Astrocyte (in vitro differentiated cells and primary cell): ENCODE results near the gene C12orf42. TPM values are rescaled to one million over a fixed set of nuclear protein-coding genes. Genes with fewer than 3 reads are reported as not detected.

ENCODE experiments used
- DNase-seq: peaks from one replicate; pipeline ENCODE4 v3.0.0-alpha.2; 2010; ENCODE audit warnings: low read depth
- FAIRE-seq: peaks from 2 replicates; lab custom pipeline; 2011; peaks lifted over from hg19 to GRCh38; lab: Jason Lieb, UNC
- H2AFZ ChIP-seq: 2 replicates; pipeline ENCODE4 v1.6.0; 2012; ENCODE audit warnings: low read depth, low read length, inconsistent platforms
- H3K27ac ChIP-seq: 2 replicates; pipeline ENCODE4 v1.5.1; 2011; ENCODE audit warnings: low read depth, low read length, inconsistent platforms
- H3K27me3 ChIP-seq: 2 replicates; pipeline ENCODE4 v1.6.0; 2011; ENCODE audit warnings: low read length, inconsistent platforms; ENCODE audit not compliant: insufficient read depth
- H3K36me3 ChIP-seq: 2 replicates; pipeline ENCODE4 v1.5.1; 2011; ENCODE audit warnings: low read length, inconsistent platforms; ENCODE audit not compliant: insufficient read depth
- H3K4me1 ChIP-seq: 2 replicates; pipeline ENCODE4 v1.5.1; 2011; ENCODE audit warnings: low read length, inconsistent platforms; ENCODE audit not compliant: insufficient read depth
- H3K4me2 ChIP-seq: 2 replicates; pipeline ENCODE4 v1.6.0; 2012; ENCODE audit warnings: low read length, inconsistent platforms
- H3K4me3 ChIP-seq: 2 replicates; pipeline ENCODE4 v1.5.1; 2011; ENCODE audit warnings: low read depth, mild to moderate bottlenecking, low read length, inconsistent platforms; ENCODE audit not compliant: insufficient read depth
- H3K79me2 ChIP-seq: 2 replicates; pipeline ENCODE4 v1.6.0; 2012; ENCODE audit warnings: mild to moderate bottlenecking, low read length, inconsistent platforms; ENCODE audit not compliant: insufficient read depth
- H3K9ac ChIP-seq: 2 replicates; pipeline ENCODE4 v1.6.0; 2012; ENCODE audit warnings: mild to moderate bottlenecking, low read length, inconsistent platforms
- H3K9me3 ChIP-seq: 2 replicates; pipeline ENCODE4 v1.5.1; 2012; ENCODE audit warnings: low read depth, mild to moderate bottlenecking, low read length, inconsistent platforms; ENCODE audit not compliant: insufficient read depth
- H4K20me1 ChIP-seq: 2 replicates; pipeline ENCODE4 v1.6.0; 2012; ENCODE audit warnings: low read length, inconsistent platforms; ENCODE audit not compliant: insufficient read depth
- H3K27ac Mint-ChIP-seq: one replicate; pipeline ENCODE4 v1.8.0; 2021; ENCODE audit warnings: mild to moderate bottlenecking, mixed read lengths; ENCODE audit not compliant: unreplicated experiment
- H3K27me3 Mint-ChIP-seq: one replicate; pipeline ENCODE4 v1.8.0; 2021; ENCODE audit warnings: low read depth, mixed read lengths; ENCODE audit not compliant: unreplicated experiment
- H3K36me3 Mint-ChIP-seq: one replicate; pipeline ENCODE4 v1.8.0; 2021; ENCODE audit warnings: low read depth, mixed read lengths; ENCODE audit not compliant: unreplicated experiment
- H3K4me1 Mint-ChIP-seq: one replicate; pipeline ENCODE4 v1.8.0; 2021; ENCODE audit warnings: low read depth, mixed read lengths; ENCODE audit not compliant: unreplicated experiment
- H3K4me3 Mint-ChIP-seq: one replicate; pipeline ENCODE4 v1.8.0; 2021; ENCODE audit warnings: mild to moderate bottlenecking, moderate library complexity, mixed read lengths; ENCODE audit not compliant: unreplicated experiment
- H3K9me3 Mint-ChIP-seq: one replicate; pipeline ENCODE4 v1.8.0; 2021; ENCODE audit warnings: mild to moderate bottlenecking, mixed read lengths; ENCODE audit not compliant: unreplicated experiment
- CTCF ChIP-seq: IDR thresholded peaks from 2 replicates; pipeline ENCODE4 v1.5.1; 2011; ENCODE audit warnings: low read depth, mild to moderate bottlenecking, inconsistent platforms, low read length, moderate library complexity; ENCODE audit not compliant: insufficient read depth
- EZH2 ChIP-seq: IDR thresholded peaks from 2 replicates; pipeline ENCODE4 v1.6.1; 2012; ENCODE audit warnings: mild to moderate bottlenecking, low read length, inconsistent platforms; ENCODE audit not compliant: insufficient read depth
- total RNA-seq: library from RNA; stranded (reverse); gene quantifications from 2 replicates; pipeline ENCODE4 v1.2.1, GENCODE V29; 2021

Gene C12orf42
- total RNA-seq, 1 donor from 2014 or later: not detected

- Histone ChIP-seq H3K27me3 (no peaks in the 10 kb centered on the region), H3K9ac (no peak overlapping the region), H2AFZ (no peak overlapping the region), H3K4me3 (no peak overlapping the region), H3K4me2 (no peak overlapping the region), H3K9me3 (no peaks in the 10 kb centered on the region), H3K27ac (no peak overlapping the region), H3K4me1 (no peaks in the 10 kb centered on the region), H3K36me3 (no peaks in the 10 kb centered on the region), H3K79me2 (no peaks in the 10 kb centered on the region), H4K20me1 (no peaks in the 10 kb centered on the region)
- FAIRE-seq (no peak), DNase-seq (no peak)
- Mint-ChIP-seq H3K9me3 (peaks cover 2% of the 10 kb centered on the region), H3K27ac (no peak overlapping the region), H3K4me3 (no peak overlapping the region), H3K27me3 (no peaks in the 10 kb centered on the region), H3K36me3 (no peaks in the 10 kb centered on the region), H3K4me1 (no peaks in the 10 kb centered on the region)
- TF ChIP-seq EZH2: no peak
- no peak for TF ChIP-seq CTCF
These were observed 74.4 kb downstream of the C12orf42 start for GRCh38 chr12:103421402-103421801.

GRCh38 chr12:103415681-103416080 lies 80.1 kb downstream of the C12orf42 start:
- H3K27ac Mint-ChIP-seq: no peak overlapping the region
- Histone ChIP-seq H3K4me3 (no peak overlapping the region), H2AFZ (no peak overlapping the region), H3K4me1 (no peaks in the 10 kb centered on the region), H3K79me2 (no peaks in the 10 kb centered on the region), H3K9ac (no peak overlapping the region), H3K4me2 (no peak overlapping the region), H3K27me3 (no peaks in the 10 kb centered on the region), H3K9me3 (no peaks in the 10 kb centered on the region), H3K36me3 (no peaks in the 10 kb centered on the region), H3K27ac (no peak overlapping the region), H4K20me1 (no peaks in the 10 kb centered on the region)
- H3K4me1 Mint-ChIP-seq: no peaks in the 10 kb centered on the region
- no peak for TF ChIP-seq EZH2
- TF ChIP-seq CTCF: no peak
- H3K27me3 Mint-ChIP-seq: no peaks in the 10 kb centered on the region
- no peak for DNase-seq
- no peaks in the 10 kb centered on the region for H3K36me3 Mint-ChIP-seq
- no peak for FAIRE-seq
- H3K4me3 Mint-ChIP-seq: no peak overlapping the region
- no peaks in the 10 kb centered on the region for H3K9me3 Mint-ChIP-seq

GRCh38 chr12:103401421-103401820 lies 94.3 kb downstream of the C12orf42 start:
- no peaks in the 10 kb centered on the region for H3K27me3 ChIP-seq
- H3K79me2 ChIP-seq: no peaks in the 10 kb centered on the region
- no peaks in the 10 kb centered on the region for H4K20me1 ChIP-seq
- DNase-seq (no peak), FAIRE-seq (no peak)
- no peak overlapping the region for H3K4me3 ChIP-seq
- no peak overlapping the region for H3K4me3 Mint-ChIP-seq
- H3K4me2 ChIP-seq: no peak overlapping the region
- H3K9me3 Mint-ChIP-seq: no peaks in the 10 kb centered on the region
- H3K27me3 Mint-ChIP-seq: peaks cover 3% of the 10 kb centered on the region
- no peak overlapping the region for H2AFZ ChIP-seq
- H3K4me1 Mint-ChIP-seq: no peaks in the 10 kb centered on the region
- H3K9ac ChIP-seq: no peak overlapping the region
- TF ChIP-seq CTCF (no peak), EZH2 (no peak)
- H3K27ac ChIP-seq: no peak overlapping the region
- H3K27ac Mint-ChIP-seq: no peak overlapping the region
- H3K36me3 ChIP-seq: no peaks in the 10 kb centered on the region
- H3K36me3 Mint-ChIP-seq: no peaks in the 10 kb centered on the region
- no peaks in the 10 kb centered on the region for H3K4me1 ChIP-seq
- no peaks in the 10 kb centered on the region for H3K9me3 ChIP-seq
